AG09319 (cell line): ENCODE data around the gene ZMIZ1.

Experiments used
- DNase-seq: peaks from one replicate; pipeline ENCODE4 v3.0.0-alpha.2; 2010; ENCODE audit warnings: low read depth; ENCODE audit errors: extremely low read depth
- TF ChIP-seq, protein P1 (sequence below): IDR thresholded peaks from 2 replicates; pipeline ENCODE4 v1.5.1; 2011; ENCODE audit warnings: low read depth, mild to moderate bottlenecking, inconsistent platforms, low read length, moderate library complexity

ZMIZ1 gene

DNA sequence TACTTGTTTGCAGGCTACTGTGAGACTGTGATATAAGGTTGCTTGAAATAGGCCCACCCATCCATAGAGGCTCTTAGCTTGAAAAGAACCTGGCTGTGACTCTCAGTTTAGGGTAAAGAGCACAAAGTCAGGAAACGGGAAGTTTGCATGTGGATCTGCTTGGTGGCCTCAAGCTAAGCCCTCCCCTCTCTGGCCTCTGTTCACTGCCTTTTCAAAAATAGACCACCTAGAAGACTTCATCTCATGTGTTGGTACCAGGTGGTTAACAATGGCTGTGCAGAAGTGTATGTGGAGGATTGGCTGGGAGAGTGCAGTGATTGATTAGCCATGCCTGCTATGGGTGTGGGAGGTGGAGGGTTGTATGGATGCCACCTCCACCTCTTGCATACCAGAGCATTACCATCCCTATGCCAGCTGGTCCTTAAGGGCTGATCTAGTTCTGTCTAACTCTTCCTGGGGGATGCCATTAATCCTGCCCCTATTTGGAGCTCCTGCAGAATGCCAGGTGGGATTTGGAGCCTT lies 122.0 kb downstream of the ZMIZ1 start:
- DNase-seq, result no peak
- TF ChIP-seq, protein P1, sequence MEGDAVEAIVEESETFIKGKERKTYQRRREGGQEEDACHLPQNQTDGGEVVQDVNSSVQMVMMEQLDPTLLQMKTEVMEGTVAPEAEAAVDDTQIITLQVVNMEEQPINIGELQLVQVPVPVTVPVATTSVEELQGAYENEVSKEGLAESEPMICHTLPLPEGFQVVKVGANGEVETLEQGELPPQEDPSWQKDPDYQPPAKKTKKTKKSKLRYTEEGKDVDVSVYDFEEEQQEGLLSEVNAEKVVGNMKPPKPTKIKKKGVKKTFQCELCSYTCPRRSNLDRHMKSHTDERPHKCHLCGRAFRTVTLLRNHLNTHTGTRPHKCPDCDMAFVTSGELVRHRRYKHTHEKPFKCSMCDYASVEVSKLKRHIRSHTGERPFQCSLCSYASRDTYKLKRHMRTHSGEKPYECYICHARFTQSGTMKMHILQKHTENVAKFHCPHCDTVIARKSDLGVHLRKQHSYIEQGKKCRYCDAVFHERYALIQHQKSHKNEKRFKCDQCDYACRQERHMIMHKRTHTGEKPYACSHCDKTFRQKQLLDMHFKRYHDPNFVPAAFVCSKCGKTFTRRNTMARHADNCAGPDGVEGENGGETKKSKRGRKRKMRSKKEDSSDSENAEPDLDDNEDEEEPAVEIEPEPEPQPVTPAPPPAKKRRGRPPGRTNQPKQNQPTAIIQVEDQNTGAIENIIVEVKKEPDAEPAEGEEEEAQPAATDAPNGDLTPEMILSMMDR, result no peak

DNA sequence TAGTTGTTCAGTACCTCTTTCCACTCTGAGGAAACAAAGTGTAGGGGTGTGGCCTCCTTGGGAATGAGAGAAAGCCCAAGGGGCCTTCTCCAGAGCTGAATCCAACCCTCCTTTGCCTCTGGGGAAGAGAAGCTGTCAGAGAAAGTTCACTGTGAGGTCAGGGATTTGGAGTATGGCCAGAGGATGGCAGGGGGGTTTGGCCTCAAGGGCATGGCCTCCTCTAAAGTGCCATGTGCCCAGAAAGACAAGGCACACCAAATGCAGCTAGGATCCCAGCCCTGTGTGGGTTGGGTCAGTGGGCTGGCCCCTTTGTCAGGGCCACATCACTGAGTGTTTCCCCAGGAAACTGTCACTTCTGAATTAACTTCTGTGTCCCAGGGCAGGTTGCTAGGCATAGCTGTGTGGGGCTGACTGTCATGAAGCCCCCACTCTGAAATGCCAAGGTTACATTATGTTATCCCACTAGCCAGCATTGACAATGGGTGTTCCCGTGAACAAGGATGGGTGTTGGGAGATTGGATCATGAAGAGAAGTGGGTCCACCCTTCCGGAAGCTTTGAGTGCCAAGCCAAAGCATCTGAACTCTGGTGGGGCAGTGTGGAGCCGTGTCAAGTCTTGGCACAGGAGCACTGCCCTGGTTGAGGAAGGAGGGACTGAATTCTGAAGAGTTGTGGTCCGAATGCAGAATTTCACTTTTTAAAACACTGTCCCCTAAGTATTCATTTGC lies 123.3 kb downstream of the ZMIZ1 start:
- TF ChIP-seq, protein P1, result no peak
- DNase-seq, result no peak

DNA sequence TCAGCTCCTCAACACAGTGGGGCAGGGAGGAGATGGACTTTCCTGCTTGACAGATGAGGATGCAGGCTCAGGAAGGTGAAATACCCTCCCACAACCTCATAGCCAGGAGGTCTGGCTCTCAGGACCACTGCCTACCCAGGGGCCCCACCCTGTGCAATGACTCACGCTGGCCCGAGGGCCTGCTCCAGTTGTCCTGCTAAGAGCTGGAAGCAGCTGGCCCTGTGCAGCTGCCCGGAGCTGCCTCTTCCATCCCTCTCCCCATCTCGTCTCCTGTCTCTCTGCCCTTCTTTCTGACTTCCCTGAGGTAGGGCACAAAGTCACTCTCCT lies 123.9 kb downstream of the ZMIZ1 start:
- DNase-seq, result no peak
- TF ChIP-seq, protein P1, result no peak

DNA sequence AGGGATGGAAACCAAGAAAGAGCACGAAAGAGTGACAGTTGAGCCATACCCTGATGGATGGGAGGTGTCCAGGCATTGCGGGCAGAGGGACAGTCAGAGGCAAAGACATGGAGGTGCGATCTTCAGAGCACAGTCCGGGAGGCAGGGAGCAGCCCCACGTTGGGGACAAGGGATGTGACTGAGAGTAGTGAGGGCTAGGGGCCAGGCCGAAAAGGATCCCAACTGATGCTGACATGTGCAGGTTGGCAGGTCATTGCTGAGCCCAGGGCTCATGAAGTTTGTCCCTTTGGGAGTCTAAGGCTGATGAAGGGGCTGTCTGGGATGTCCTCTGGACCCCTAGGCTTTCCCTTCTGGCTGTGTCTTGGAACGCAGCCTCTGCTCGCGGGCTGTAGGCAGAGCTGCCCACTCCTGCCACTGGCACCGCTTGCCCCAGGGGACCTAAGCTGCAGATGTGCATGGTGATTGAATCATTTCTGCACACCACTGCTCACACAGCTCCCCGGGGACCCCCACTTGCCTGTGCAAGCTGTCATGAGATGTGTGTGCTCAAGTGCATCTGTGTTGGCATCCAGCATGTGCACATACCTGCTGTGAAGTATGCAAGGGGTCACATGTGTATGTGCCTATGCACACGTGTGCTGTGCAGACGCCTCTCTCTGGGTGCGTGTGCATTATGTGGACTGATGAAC lies 125.1 kb downstream of the ZMIZ1 start:
- no peak for DNase-seq
- TF ChIP-seq, protein P1, result no peak

DNA sequence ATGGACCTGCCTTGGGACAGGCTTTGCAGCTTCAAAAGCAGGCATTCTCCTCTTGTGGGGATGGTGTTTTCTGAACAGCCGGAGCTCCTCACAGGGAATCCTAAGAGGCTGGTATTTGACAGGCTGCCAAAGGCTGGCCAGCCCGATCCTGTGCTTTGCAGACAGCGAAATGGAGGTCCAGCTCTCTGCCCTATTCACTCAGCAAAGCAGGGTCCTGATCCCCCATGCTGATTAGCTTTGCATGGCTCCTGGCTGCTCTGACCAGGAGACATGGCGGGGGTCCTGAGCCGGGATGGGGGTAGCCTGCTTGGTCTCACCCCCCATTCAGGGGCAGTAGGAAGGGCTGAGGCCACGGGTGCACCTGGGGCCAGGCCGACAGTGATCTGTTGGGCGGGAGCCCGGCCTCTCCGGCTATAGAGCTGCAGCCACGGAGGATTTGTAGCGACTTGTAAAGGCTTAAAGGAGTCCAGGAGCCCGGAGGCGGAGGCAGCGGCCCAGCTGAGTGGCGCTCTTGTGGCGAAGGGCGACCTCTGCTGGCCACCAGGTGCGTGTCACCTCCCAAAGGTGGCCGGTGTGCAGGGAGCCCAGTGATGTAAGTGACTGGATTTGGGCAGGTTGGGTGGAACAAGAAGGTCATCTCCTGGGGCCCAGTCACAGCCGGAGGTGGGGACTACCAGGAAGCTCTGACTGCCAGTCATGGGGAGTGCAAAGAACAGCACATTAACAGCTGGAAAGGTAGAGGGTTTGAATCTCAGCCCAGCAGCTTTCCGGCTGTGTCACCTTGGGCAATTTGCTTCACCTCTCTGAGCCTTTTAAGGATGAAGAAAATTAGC lies 126.5 kb downstream of the ZMIZ1 start:
- TF ChIP-seq, protein P1, result peak; percentile 91
- peak; percentile 51 for DNase-seq

DNA sequence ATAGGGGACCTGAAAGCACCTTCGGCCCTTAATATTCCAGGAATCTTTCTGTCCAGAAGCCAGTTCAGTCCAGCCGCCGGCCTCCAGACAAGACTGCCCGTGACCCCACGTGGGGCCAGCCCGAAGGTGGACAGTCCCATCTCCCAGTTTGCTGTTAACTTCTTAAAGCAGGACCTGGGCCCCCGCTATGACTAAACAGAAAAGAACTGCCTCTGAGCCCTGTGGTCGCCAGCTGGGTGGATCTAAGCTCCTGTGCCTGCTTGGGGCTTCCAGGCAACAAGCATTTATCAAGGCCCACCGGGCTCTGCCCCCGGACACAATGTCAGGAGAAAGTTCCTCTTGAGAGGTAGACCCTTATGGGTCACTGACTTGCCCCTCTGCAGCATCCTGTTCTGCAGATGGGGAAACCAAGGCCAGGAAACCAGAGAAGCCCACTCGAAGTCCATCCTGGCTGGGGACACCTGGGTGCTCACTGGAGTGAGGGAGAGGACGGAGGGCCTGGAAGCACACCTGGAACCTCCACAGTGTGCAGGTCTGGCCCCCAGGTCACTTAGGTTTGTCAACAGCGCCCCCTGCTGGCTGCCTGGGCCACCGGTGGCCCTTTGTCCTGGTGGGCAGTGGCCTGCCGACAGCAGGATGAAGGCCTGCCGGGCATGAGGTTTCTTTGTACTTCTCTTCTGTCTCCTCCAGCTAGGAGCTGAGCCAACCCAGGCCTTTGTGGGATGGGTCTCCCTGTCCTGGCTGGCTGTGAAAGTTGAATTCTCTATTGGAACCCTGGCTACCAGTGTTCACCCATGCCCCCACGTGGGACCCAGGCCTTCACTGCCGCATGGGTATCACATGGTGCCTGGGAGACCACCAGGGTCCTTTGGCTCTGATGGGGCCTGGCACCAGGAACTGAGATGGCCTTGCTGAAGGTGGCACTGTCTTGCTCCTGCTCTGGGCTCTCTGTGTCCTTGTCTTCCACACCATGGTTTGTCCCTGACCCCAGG lies 128.0 kb downstream of the ZMIZ1 start:
- DNase-seq, result no peak
- TF ChIP-seq, protein P1, result peak; percentile 90
